GM13976 (cell line): Measurements from ENCODE around the gene LCA5.

Experiments
- DNase-seq: peaks from one replicate; pipeline ENCODE4 v3.0.0; 2012; ENCODE audit warnings: low spot score
- CTCF ChIP-seq: IDR thresholded peaks from 2 replicates; pipeline ENCODE4 v1.5.1; 2012; ENCODE audit warnings: borderline replicate concordance, mild to moderate bottlenecking; ENCODE audit not compliant: insufficient read depth; ENCODE audit errors: extremely low read depth, missing control alignments, control extremely low read depth
- in situ Hi-C: fragments of 300-500 bp; cut with MboI; formaldehyde crosslinking; loops from one replicate; pipeline ENCODE4 v1.12.0; 2022; ENCODE audit warnings: low sequenced_read_pairs, mixed read lengths, inconsistent platforms; ENCODE audit not compliant: unreplicated experiment

LCA5 gene

GRCh38 chr6:79441192-79441591 is 96.0 kb downstream of the LCA5 start:
- DNase-seq: no peak
- no peak for TF ChIP-seq CTCF
- in situ Hi-C loops: no loop called here

- no peak for TF ChIP-seq CTCF
- in situ Hi-C loops: no loop called here
- DNase-seq: peak; percentile 8
Measured at GRCh38 chr6:79440598-79440997, 96.6 kb downstream of the LCA5 start.

GRCh38 chr6:79438030-79438429 is 99.2 kb downstream of the LCA5 start:
- TF ChIP-seq CTCF: no peak
- in situ Hi-C loops: no loop called here
- DNase-seq: no peak

- in situ Hi-C loops: no loop called here
- no peak for DNase-seq
- TF ChIP-seq CTCF: no peak
Measured at GRCh38 chr6:79436241-79436640, 101.0 kb downstream of the LCA5 start.

- TF ChIP-seq CTCF: no peak
- in situ Hi-C loops: no loop called here
- no peak for DNase-seq
Measured at GRCh38 chr6:79435746-79436145, 101.5 kb downstream of the LCA5 start.
